DND-41 (cell line): ENCODE results near the gene IL10RA.

Experiments used
- CTCF ChIP-seq: IDR thresholded peaks from 2 replicates; pipeline ENCODE4 v1.5.1; 2012; ENCODE audit warnings: borderline replicate concordance, low read length, moderate library complexity, mild to moderate bottlenecking; ENCODE audit not compliant: poor library complexity, severe bottlenecking; ENCODE audit errors: extremely low read depth
- EZH2 ChIP-seq: IDR thresholded peaks from 3 replicates; pipeline ENCODE4 v1.6.1; 2012; ENCODE audit warnings: borderline replicate concordance, low read depth, mild to moderate bottlenecking, moderate library complexity, low read length, inconsistent platforms; ENCODE audit not compliant: severe bottlenecking

GRCh38 chr11:117980720-117981119 is 5.5 kb upstream of the IL10RA start:
- no peak for TF ChIP-seq EZH2
- TF ChIP-seq CTCF, result no peak
